Neural cell (in vitro differentiated cells): Measurements from ENCODE around the gene ARHGAP5.

Experiments
- EP300 ChIP-seq: fragments of 450-650 bp; conservative IDR thresholded peaks from 2 replicates; pipeline ENCODE4 v1.6.1; 2014; ENCODE audit warnings: antibody characterized with exemption, mild to moderate bottlenecking, moderate library complexity; ENCODE audit not compliant: poor library complexity, severe bottlenecking
- EZH2 ChIP-seq: fragments of 200-600, 300-800 bp; shearing (Covaris generic), sonication (generic); IDR thresholded peaks from 2 replicates; pipeline ENCODE4 v1.6.1; 2014; ENCODE audit warnings: antibody characterized with exemption, low read length, borderline replicate concordance, mild to moderate bottlenecking; ENCODE audit not compliant: insufficient read depth, poor library complexity, severe bottlenecking
- MXI1 ChIP-seq: fragments of 450-650 bp; conservative IDR thresholded peaks from 2 replicates; pipeline ENCODE4 v1.6.1; 2014; ENCODE audit warnings: antibody characterized with exemption, mild to moderate bottlenecking; ENCODE audit not compliant: poor library complexity, severe bottlenecking
- POLR2AphosphoS5 ChIP-seq: IDR thresholded peaks from 2 replicates; pipeline ENCODE4 v1.6.1; 2012
- TAF1 ChIP-seq: IDR thresholded peaks from 2 replicates; pipeline ENCODE4 v1.6.1; 2012; ENCODE audit warnings: low read depth
- TF ChIP-seq, protein P1 (sequence below): fragments of 450-650 bp; IDR thresholded peaks from 2 replicates; pipeline ENCODE4 v1.5.1; 2014; ENCODE audit warnings: antibody characterized with exemption, mild to moderate bottlenecking, moderate library complexity; ENCODE audit not compliant: poor library complexity, severe bottlenecking

DNA sequence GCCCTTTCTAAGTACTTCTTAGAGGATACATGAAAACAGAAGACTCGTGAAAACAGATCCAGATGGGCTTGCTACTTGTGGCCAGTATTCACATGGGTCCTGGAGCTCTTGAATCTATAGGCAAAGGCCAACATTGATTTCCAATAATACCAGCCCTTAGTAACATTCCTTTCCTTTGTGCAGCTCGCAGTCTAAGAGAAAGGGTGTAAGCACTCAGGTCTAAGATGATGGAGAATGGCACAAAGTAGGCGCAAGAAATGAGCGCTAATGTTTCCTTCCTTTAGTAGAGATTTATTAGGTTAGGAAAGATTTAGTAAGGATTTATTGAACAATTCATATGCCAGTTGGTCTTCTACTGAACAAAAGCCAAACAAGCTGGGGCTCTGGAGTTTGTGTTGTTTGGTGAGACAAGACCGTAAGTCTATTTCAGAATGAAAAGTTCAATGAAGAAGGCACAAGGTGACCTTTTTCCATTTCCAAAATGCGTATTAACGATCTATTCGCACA lies 125.4 kb downstream of the ARHGAP5 start:
- TF ChIP-seq, protein P1, sequence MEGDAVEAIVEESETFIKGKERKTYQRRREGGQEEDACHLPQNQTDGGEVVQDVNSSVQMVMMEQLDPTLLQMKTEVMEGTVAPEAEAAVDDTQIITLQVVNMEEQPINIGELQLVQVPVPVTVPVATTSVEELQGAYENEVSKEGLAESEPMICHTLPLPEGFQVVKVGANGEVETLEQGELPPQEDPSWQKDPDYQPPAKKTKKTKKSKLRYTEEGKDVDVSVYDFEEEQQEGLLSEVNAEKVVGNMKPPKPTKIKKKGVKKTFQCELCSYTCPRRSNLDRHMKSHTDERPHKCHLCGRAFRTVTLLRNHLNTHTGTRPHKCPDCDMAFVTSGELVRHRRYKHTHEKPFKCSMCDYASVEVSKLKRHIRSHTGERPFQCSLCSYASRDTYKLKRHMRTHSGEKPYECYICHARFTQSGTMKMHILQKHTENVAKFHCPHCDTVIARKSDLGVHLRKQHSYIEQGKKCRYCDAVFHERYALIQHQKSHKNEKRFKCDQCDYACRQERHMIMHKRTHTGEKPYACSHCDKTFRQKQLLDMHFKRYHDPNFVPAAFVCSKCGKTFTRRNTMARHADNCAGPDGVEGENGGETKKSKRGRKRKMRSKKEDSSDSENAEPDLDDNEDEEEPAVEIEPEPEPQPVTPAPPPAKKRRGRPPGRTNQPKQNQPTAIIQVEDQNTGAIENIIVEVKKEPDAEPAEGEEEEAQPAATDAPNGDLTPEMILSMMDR: no peak
- TF ChIP-seq POLR2AphosphoS5: no peak
- no peak for TF ChIP-seq TAF1
- no peak for TF ChIP-seq EP300
- TF ChIP-seq EZH2: no peak
- TF ChIP-seq MXI1: no peak
